Activated gamma-delta T cell (primary cell): ENCODE measurements around the gene CRYGS.
"Not testable (repeated sequence)": the region's sequence is repeated elsewhere in the genome, so short reads cannot be mapped to it uniquely, and the experiment has no call there.

ENCODE experiments used
- DNase-seq: peaks from one replicate; lab custom pipeline; 2025; lab: John Stamatoyannopoulos, UW

Gene CRYGS

DNA sequence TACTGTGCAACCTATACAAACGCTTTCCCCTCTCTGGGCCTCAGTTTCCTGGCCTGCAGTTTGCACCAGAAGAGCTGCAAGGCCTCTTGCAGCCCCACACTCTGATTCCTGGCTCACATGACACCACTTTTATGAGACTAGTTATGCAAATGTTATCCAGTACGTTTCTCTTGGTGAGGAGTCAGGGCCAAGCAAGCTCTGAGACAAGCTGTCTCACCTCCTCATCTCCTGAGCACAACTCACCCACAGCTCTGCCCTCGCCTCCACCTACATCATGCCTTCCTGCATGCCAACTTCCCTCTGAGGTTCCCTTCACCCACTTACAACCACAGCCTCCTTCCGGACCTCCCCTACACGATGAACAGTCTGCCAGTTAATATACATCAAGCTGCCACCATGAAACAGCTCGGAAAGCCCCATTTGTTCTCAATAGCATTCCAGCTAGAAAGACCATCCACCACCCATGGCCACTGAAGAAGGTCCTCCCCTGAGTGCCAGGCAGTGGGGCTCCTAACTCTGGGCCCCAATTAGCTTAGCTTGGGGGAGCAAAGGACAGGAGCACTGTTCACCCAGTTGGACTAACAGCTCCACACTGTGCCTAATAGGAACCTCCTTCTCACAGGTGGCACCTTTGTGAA, 25.0 kb downstream of the CRYGS start:
- DNase-seq, result no peak

- DNase-seq, result no peak
Observed at GRCh38 chr3:186517218-186517617, 27.0 kb downstream of the CRYGS start.

GRCh38 chr3:186516646-186517045, 27.5 kb downstream of the CRYGS start:
- no peak for DNase-seq

DNA sequence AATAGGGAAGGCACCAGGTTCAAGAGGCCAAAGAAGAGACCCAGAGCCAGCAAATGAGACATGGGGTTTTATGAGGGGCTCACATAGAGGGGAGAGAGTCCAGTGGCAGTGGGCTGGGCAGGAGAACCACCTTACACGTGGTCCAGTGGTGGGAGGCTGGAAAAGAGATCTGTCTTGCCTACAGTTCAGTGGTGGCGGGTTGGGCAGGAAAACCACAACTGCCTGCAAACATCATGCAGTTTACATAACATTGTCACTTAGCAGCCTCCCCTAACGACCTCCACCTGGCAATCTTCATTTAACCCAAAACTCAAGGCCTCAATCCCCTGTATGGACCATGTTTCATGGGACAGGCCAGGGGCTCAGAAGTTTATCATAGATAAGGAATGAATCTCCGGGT, 29.1 kb downstream of the CRYGS start:
- DNase-seq, result no peak

GRCh38 chr3:186514296-186515002, 29.7 kb downstream of the CRYGS start:
- no peak for DNase-seq

- DNase-seq, result no peak
Observed at GRCh38 chr3:186513386-186513785, 30.8 kb downstream of the CRYGS start.

DNA sequence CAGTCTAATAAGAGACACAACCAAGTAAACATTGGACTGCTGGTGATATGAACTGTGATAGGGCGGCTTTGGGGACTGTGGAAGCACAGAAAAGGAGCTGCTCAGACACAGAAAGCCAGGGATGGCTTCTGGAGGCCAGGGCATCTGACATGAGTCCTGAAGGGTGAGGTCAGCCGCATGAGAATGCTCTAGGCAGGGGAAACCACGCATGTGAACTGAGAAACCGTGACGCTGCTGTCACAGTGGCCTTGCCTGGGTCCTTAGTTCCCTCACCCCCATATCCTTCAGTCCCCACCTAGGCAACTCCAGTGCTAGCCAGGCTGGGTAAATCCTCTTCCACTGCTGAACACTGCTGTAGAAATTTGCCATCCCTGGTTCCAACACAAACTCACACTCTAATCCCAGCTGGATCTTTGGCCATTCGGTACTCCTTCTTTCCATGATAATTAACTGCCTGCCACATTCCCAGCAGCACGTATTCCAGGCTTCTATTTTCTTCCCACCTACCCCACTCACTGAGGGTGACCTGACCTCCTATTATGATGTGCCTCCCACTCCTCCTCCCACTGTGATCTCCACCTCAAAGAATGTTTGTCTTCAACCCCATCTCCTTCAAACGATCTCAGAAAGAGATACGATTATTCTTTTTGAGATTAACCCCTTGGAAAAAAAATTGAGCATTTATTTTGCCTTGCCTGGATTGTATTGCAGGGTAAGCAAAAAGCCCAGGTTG, 31.4 kb downstream of the CRYGS start:
- no peak for DNase-seq

GRCh38 chr3:186511702-186512101, 32.5 kb downstream of the CRYGS start:
- no peak for DNase-seq

GRCh38 chr3:186511245-186511644, 32.9 kb downstream of the CRYGS start:
- no peak for DNase-seq

- DNase-seq, result no peak
Observed at GRCh38 chr3:186510374-186511079, 33.7 kb downstream of the CRYGS start.

- DNase-seq, result no peak
Observed at GRCh38 chr3:186509423-186509822, 34.8 kb downstream of the CRYGS start.

- no peak for DNase-seq
Observed at GRCh38 chr3:186506857-186507256, 37.3 kb downstream of the CRYGS start.

DNA sequence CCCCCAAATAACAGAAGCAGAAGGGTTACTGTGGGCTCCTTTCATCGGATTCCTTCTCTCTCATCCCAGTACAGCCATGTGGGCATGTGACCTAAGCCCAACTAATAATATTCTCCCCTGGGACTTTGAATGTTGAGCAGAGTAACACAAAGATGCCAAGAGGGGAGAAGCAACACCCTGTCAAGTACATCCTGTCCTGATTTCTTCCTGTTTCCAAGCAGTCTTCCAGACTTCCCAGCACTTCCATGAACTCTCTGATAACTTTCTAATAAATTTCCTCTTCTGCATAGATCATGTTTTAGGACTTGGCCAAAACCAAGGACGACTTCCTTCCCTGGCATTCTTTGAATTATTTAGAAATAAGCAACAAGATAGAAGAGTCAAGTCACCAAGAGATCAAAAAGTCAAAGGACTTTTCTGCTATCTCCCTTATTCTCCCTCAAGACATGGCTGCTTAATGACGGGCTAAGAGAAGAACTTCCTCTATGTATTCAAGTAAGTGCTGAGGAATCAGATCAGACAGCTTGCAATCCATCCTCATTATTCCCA, 37.9 kb downstream of the CRYGS start:
- DNase-seq, result no peak

- DNase-seq, result no peak
Observed at GRCh38 chr3:186502966-186503712, 41.0 kb downstream of the CRYGS start.

DNA sequence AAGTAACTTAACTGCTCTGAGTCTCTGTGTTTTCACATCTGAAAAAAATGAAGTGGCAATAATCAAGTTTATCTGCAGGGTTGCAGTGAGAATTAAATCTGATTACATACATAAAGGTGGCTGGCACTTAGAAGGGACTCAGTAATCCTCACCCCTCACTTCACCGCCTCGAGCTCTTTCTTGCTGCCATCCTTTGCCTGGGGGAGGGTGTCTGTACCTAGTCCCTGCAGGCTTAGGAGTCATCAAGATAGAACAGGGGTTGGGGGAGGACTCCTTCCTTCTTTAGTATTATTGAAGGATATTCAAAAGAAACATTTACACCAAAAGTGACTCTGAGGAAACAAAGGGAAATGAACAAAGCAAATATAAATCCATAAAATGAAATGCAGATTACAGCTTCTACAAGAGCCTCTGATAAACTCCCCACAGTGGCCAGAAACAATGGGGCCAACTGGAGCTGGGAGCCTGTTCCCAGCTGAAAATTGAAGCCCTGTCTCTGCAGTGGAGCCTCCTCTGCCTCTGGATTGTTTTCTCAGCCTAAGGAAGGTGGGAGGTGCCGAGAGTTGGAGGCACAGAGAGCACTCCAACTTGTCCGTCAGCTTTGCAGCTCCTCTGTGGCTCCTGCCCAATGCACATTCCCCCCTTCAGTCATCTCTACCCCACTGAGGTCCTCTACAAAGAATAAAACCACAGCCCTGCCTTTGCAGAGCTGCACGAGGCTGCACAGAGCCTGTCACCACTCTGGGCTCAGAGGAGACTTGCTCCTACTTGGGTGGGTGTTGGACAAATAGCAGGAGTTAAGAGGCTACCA, 41.8 kb downstream of the CRYGS start:
- no peak for DNase-seq

DNA sequence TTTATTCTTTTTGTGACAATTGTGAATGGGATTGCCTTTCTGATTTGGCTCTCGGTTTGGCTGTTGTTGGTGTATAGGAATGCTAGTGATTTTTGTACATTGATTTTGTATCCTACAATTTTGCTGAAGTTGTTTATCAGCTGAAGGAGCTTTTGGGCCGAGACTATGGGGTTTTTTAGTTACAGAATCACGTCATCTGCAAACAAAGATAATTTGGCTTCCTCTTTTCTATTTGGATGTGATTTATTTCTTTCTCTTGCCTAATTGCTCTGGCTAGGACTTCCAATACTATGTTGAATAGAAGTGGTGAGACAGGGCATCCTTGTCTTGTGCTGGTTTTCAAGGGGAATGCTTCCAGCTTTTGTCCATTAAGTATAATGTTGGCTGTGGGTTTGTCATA, 44.2 kb downstream of the CRYGS start:
- not testable (repeated sequence) for DNase-seq

GRCh38 chr3:186498022-186498421, 46.2 kb downstream of the CRYGS start:
- DNase-seq, result not testable (repeated sequence)

DNA sequence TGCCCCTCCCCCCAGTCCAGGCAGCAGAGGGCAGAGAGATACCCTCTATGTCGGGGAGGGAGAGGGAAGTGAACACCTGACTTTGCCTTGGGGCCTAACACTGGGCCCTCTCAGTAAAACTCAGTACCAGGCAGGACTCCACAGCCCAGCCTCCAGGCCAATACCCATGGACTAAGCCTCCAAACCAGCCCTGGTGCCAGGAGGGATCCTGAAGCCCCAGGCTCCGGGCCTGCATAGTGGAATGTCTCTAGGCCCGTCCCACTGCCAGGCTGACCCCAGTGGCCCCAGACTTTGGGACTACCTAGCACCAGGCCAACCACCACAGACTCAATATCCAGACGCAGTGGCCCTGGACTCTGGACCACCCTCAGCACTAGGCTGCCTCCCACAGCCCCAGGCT, 46.6 kb downstream of the CRYGS start:
- DNase-seq, result no peak

DNA sequence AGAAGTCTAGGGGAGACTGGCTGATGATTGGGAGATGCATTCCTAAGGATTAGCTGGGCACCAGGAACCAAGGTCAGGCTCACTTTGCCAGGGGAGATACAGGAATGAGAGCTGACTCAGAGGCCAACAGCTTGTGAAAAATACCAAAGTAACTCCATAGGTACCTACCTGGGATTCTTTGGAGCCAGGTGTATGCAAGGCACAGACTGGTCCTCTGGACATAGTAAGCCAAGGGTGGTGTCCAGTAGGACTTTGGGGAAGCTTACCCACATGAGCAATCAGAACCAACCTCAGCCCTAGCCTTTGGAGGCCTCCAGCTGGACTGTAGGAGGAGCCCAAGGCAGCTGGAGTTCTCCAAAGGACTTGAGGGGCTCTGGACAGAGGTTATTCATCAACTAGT, 47.5 kb downstream of the CRYGS start:
- no peak for DNase-seq

GRCh38 chr3:186496016-186496415, 48.2 kb downstream of the CRYGS start:
- no peak for DNase-seq
